Hepatocyte (in vitro differentiated cells): Measurements from ENCODE around the gene NEK10. TPM values are rescaled to one million over a fixed set of nuclear protein-coding genes. Genes with fewer than 3 reads are reported as not detected.

Experiments
- DNase-seq: peaks from one replicate; pipeline ENCODE4 v3.0.0-alpha.2; 2016; ENCODE audit warnings: low spot score
- H2AFZ ChIP-seq: fragments of 200-600 bp; sonication (generic); 2 replicates; pipeline ENCODE4 v1.6.0; 2016; ENCODE audit warnings: antibody characterized with exemption, mild to moderate bottlenecking
- H3K27ac ChIP-seq: fragments of 200-600 bp; sonication (generic); 2 replicates; pipeline ENCODE4 v1.5.1; 2016; ENCODE audit warnings: mild to moderate bottlenecking
- H3K27me3 ChIP-seq: fragments of 200-600 bp; sonication (generic); 2 replicates; pipeline ENCODE4 v1.6.1; 2016
- H3K36me3 ChIP-seq: fragments of 200-600 bp; sonication (generic); replicated peaks from 2 replicates; pipeline ENCODE4 v1.5.1; 2016; ENCODE audit warnings: low read depth; ENCODE audit not compliant: insufficient read depth
- H3K4me1 ChIP-seq: fragments of 200-600 bp; sonication (generic); 2 replicates; pipeline ENCODE4 v1.5.1; 2016; ENCODE audit warnings: mild to moderate bottlenecking, moderate library complexity; ENCODE audit not compliant: insufficient read depth
- H3K4me2 ChIP-seq: fragments of 200-600 bp; sonication (generic); 2 replicates; pipeline ENCODE4 v1.6.0; 2016
- H3K4me3 ChIP-seq: fragments of 200-600 bp; sonication (generic); 2 replicates; pipeline ENCODE4 v1.5.1; 2016; ENCODE audit warnings: mild to moderate bottlenecking
- H3K79me2 ChIP-seq: fragments of 200-600 bp; sonication (generic); 2 replicates; pipeline ENCODE4 v1.6.0; 2017; ENCODE audit warnings: mild to moderate bottlenecking
- H3K9me2 ChIP-seq: fragments of 200-600 bp; sonication (generic); replicated peaks from 2 replicates; pipeline ENCODE4 v1.6.0; 2017; ENCODE audit warnings: mild to moderate bottlenecking; ENCODE audit not compliant: insufficient read depth
- H3K9me3 ChIP-seq: fragments of 200-600 bp; sonication (generic); 2 replicates; pipeline ENCODE4 v1.5.1; 2016; ENCODE audit warnings: low read depth, mild to moderate bottlenecking
- H4K20me1 ChIP-seq: fragments of 200-600 bp; sonication (generic); 2 replicates; pipeline ENCODE4 v1.6.0; 2016; ENCODE audit warnings: mild to moderate bottlenecking; ENCODE audit not compliant: insufficient read depth, poor library complexity, severe bottlenecking
- CTCF ChIP-seq: fragments of 200-600 bp; sonication (generic); IDR thresholded peaks from 2 replicates; pipeline ENCODE4 v1.5.1; 2016; ENCODE audit warnings: antibody characterized with exemption, mild to moderate bottlenecking; ENCODE audit not compliant: poor library complexity
- EZH2 ChIP-seq: fragments of 200-600 bp; sonication (generic); IDR thresholded peaks from 2 replicates; pipeline ENCODE4 v1.6.1; 2016; ENCODE audit warnings: antibody characterized with exemption, mild to moderate bottlenecking, borderline replicate concordance
- EZH2phosphoT487 ChIP-seq: fragments of 200-600 bp; sonication (generic); IDR thresholded peaks from one replicate; pipeline ENCODE4 v1.6.1; 2018; ENCODE audit warnings: antibody characterized with exemption, mild to moderate bottlenecking, low read depth, moderate library complexity; ENCODE audit not compliant: unreplicated experiment, severe bottlenecking
- whole genome bisulfite sequencing: methylation state at CpG from one replicate; pipeline ENCODE4 v1.1.6; 2016; ENCODE audit warnings: low lambda C conversion rate; ENCODE audit errors: missing lambda C conversion rate; 5-methylcytosine and 5-hydroxymethylcytosine counted together
- polyA plus RNA-seq: library from polyadenylated mRNA; unstranded; fragments of >200 nt; fragmentation: Nextera tagmentation; extraction: Ambion mirVana; gene quantifications from 2 replicates; pipeline ENCODE4 v1.2.1, GENCODE V29; 2016
- total RNA-seq: library from RNA; depleted of rRNA; stranded (reverse); fragments of >200 nt; gene quantifications from 2 replicates; pipeline ENCODE4 v1.2.3, GENCODE V29; 2014

NEK10 gene
- total and polyA plus RNA-seq, 2 experiments from 2014 or later: 0.13 to 2.0 TPM

- Histone ChIP-seq H3K9me3 (no peaks in the 10 kb centered on the region), H4K20me1 (no peaks in the 10 kb centered on the region), H3K9me2 (no peaks in the 10 kb centered on the region), H3K27ac (no peak overlapping the region), H3K4me3 (no peak overlapping the region), H3K27me3 (no peaks in the 10 kb centered on the region), H3K79me2 (no peaks in the 10 kb centered on the region), H3K4me1 (peaks cover 5% of the 10 kb centered on the region), H3K4me2 (no peak overlapping the region), H2AFZ (no peak overlapping the region), H3K36me3 (no peaks in the 10 kb centered on the region)
- WGBS: 58% methylated on average over 2 of the region's 2 CpGs
- TF ChIP-seq EZH2phosphoT487: no peak
- DNase-seq: no peak
Measured at GRCh38 chr3:27133060-27133459, 236.1 kb downstream of the NEK10 start.

GRCh38 chr3:27130796-27131195 is 238.4 kb downstream of the NEK10 start:
- H3K4me2 ChIP-seq: no peak overlapping the region
- WGBS: 32% methylated on average over 1 of the region's 1 CpG
- no peak overlapping the region for H3K27ac ChIP-seq
- no peaks in the 10 kb centered on the region for H3K9me2 ChIP-seq
- no peaks in the 10 kb centered on the region for H4K20me1 ChIP-seq
- no peaks in the 10 kb centered on the region for H3K9me3 ChIP-seq
- no peaks in the 10 kb centered on the region for H3K79me2 ChIP-seq
- peak overlapping the region; percentile 8 for H2AFZ ChIP-seq
- H3K4me1 ChIP-seq: peaks cover 5% of the 10 kb centered on the region
- no peak for TF ChIP-seq EZH2phosphoT487
- no peak for TF ChIP-seq EZH2
- TF ChIP-seq CTCF: no peak
- no peak overlapping the region for H3K4me3 ChIP-seq
- H3K36me3 ChIP-seq: no peaks in the 10 kb centered on the region
- no peaks in the 10 kb centered on the region for H3K27me3 ChIP-seq
- no peak for DNase-seq

- Histone ChIP-seq H3K27me3 (no peaks in the 10 kb centered on the region), H3K9me3 (no peaks in the 10 kb centered on the region), H2AFZ (no peak overlapping the region), H4K20me1 (no peaks in the 10 kb centered on the region), H3K4me3 (no peak overlapping the region), H3K27ac (no peak overlapping the region), H3K36me3 (no peaks in the 10 kb centered on the region), H3K4me1 (peaks cover 5% of the 10 kb centered on the region), H3K4me2 (no peak overlapping the region), H3K9me2 (no peaks in the 10 kb centered on the region), H3K79me2 (no peaks in the 10 kb centered on the region)
- TF ChIP-seq EZH2 (no peak), EZH2phosphoT487 (no peak), CTCF (no peak)
- DNase-seq: no peak
- 28% methylated on average over 3 of the region's 3 CpGs for WGBS
Measured at GRCh38 chr3:27127879-27128278, 241.3 kb downstream of the NEK10 start.

- 95% methylated on average over 2 of the region's 2 CpGs for WGBS
- no peaks in the 10 kb centered on the region for H3K27me3 ChIP-seq
- TF ChIP-seq EZH2phosphoT487: no peak
- TF ChIP-seq CTCF: no peak
- TF ChIP-seq EZH2: no peak
- no peaks in the 10 kb centered on the region for H4K20me1 ChIP-seq
- H3K4me1 ChIP-seq: peaks cover 5% of the 10 kb centered on the region
- DNase-seq: no peak
- no peaks in the 10 kb centered on the region for H3K79me2 ChIP-seq
- H3K27ac ChIP-seq: no peak overlapping the region
- no peak overlapping the region for H3K4me2 ChIP-seq
- H3K4me3 ChIP-seq: no peak overlapping the region
- no peaks in the 10 kb centered on the region for H3K9me2 ChIP-seq
- no peaks in the 10 kb centered on the region for H3K9me3 ChIP-seq
- no peak overlapping the region for H2AFZ ChIP-seq
- H3K36me3 ChIP-seq: no peaks in the 10 kb centered on the region
Measured at GRCh38 chr3:27127195-27127594, 242.0 kb downstream of the NEK10 start.
